Activated CD8-positive, alpha-beta T cell treated with anti-CD3 and anti-CD28 coated beads, Interleukin-2, amount 10 ng/mL, durations not matched to agents 7 days and 5 days (primary cell): ENCODE results near the gene FSCN2. TPM values are rescaled to one million over a fixed set of nuclear protein-coding genes. Genes with fewer than 3 reads are reported as not detected.

Experiments
- ATAC-seq: fragments of 150-1000 bp; cut with Tn5 transposase; one replicate; pipeline ENCODE4 v1.10.0; 2021; ENCODE audit warnings: moderate library complexity
- CTCF ChIA-PET: fragments of 350-600 bp; sonication (Branson Sonifier 250); formaldehyde crosslinking; loops from one replicate; lab custom pipeline; 2021; ENCODE audit warnings: antibody characterized with exemption; lab: Charles Lee
- POLR2A ChIA-PET: fragments of 350-600 bp; sonication (Branson Sonifier 250); formaldehyde crosslinking; loops from one replicate; lab custom pipeline; 2021; ENCODE audit warnings: antibody characterized with exemption; lab: Charles Lee
- DNase-seq: peaks from one replicate; pipeline ENCODE4 v3.0.0-alpha.2; 2020
- H3K27ac Mint-ChIP-seq: one replicate; pipeline ENCODE4 v1.8.0; 2021; ENCODE audit warnings: mild to moderate bottlenecking, mixed read lengths
- H3K27me3 Mint-ChIP-seq: one replicate; pipeline ENCODE4 v1.8.0; 2021; ENCODE audit warnings: low read depth, mixed read lengths
- H3K36me3 Mint-ChIP-seq: one replicate; pipeline ENCODE4 v1.8.0; 2021; ENCODE audit warnings: low read depth, mixed read lengths
- H3K4me1 Mint-ChIP-seq: one replicate; pipeline ENCODE4 v1.8.0; 2021; ENCODE audit warnings: low read depth, mixed read lengths
- H3K4me3 Mint-ChIP-seq: one replicate; pipeline ENCODE4 v1.8.0; 2021; ENCODE audit warnings: mild to moderate bottlenecking, mixed read lengths
- H3K9me3 Mint-ChIP-seq: one replicate; pipeline ENCODE4 v1.8.0; 2022; ENCODE audit warnings: mixed read lengths; ENCODE audit not compliant: insufficient read depth
- total RNA-seq, 2 experiments: library from RNA; stranded (reverse); gene quantifications; one replicate each; pipeline ENCODE4 v1.2.3, GENCODE V29; 2021

The FSCN2 gene
- total RNA-seq, 2 experiments from 2014 or later: 0.52 to 0.74 TPM

DNA sequence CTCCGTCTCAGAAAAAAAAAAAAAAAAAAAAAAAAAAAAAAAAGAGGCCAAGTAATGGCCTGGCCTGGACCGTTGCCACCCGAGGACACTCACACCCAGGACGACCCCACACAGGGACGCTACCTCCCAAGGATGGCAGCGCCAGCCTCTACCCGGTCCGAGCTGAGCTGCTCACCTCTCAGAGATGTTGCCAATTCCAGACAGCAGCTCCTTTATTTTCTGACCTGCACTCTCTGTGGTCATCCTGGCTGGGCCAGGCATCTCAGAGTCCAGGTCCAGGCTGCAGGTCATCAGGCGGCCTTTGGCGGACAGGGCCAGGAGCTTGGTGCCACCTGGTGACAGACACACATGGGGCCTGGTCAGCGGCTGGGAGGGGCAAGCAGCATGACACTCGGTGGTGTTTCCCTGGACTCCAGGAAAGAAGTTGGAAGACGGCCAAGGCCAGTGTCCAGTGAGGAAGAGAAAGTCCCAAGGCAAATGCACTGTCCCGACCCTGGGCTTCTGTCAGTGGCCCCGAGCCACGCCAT is 20.9 kb downstream of the FSCN2 start:
- DNase-seq (no peak), ATAC-seq (no peak)
- H3K4me1 Mint-ChIP-seq: peaks cover 31% of the 10 kb centered on the region
- no peaks in the 10 kb centered on the region for H3K9me3 Mint-ChIP-seq
- CTCF ChIA-PET: no interaction called here
- POLR2A ChIA-PET: no interaction called here
- no peak overlapping the region for H3K27ac Mint-ChIP-seq
- H3K36me3 Mint-ChIP-seq: peaks cover 14% of the 10 kb centered on the region
- no peak overlapping the region for H3K4me3 Mint-ChIP-seq
- H3K27me3 Mint-ChIP-seq: no peaks in the 10 kb centered on the region

DNA sequence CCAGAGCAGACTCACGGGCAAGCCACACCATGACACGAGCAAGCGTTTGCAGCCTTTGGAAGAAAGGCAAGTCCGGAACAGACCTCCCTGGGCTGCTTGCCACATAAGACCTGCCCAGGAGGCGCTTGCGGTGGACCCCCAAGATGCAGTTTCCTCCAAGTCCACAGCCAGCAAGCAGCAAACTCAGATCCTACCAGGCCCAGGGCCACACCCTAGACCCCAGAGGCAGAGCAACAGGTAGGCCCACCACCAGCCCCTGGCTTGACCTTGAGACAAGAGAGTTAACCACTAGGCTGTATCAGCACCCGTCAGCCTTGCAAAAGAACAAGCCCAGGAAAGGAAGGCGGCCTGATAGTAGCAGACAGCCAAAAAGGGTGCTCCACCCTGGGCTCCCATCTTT is 21.6 kb downstream of the FSCN2 start:
- Mint-ChIP-seq H3K27me3 (no peaks in the 10 kb centered on the region), H3K36me3 (peaks cover 14% of the 10 kb centered on the region), H3K4me1 (peaks cover 36% of the 10 kb centered on the region), H3K9me3 (no peaks in the 10 kb centered on the region), H3K4me3 (peak overlapping the region; percentile 2), H3K27ac (no peak overlapping the region)
- ChIA-PET CTCF (no interaction called here), POLR2A (no interaction called here)
- no peak for DNase-seq
- no peak for ATAC-seq

DNA sequence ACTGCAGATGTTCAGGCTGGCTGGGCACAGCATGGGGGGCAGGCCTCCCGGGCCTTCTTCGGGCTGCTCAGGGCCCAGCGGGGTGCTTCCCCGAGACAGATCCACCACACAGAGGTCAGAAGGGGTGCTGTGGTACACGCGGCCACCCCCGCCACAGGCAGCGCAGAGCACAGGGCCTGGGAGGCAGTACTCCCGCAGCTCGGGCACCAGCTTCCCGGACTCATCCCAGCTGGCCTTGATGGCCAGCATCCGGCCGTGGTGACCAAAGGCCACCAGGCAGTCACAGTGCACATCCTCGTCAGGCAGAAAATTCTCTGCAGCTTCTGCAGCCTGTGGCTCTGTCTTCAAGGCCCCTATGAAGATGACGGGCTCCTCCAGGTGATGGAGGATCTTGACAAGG is 22.1 kb downstream of the FSCN2 start:
- DNase-seq (no peak), ATAC-seq (no peak)
- H3K27me3 Mint-ChIP-seq: no peaks in the 10 kb centered on the region
- H3K27ac Mint-ChIP-seq: no peak overlapping the region
- peaks cover 36% of the 10 kb centered on the region for H3K4me1 Mint-ChIP-seq
- peak overlapping the region; percentile 83 for H3K4me3 Mint-ChIP-seq
- H3K36me3 Mint-ChIP-seq: peaks cover 14% of the 10 kb centered on the region
- ChIA-PET POLR2A (interaction anchor here (1.5 kb wide), 1 partner anchor 37 kb away, joined by 3 read pairs; no protein-coding TSS in a partner anchor), CTCF (no interaction called here)
- no peaks in the 10 kb centered on the region for H3K9me3 Mint-ChIP-seq

DNA sequence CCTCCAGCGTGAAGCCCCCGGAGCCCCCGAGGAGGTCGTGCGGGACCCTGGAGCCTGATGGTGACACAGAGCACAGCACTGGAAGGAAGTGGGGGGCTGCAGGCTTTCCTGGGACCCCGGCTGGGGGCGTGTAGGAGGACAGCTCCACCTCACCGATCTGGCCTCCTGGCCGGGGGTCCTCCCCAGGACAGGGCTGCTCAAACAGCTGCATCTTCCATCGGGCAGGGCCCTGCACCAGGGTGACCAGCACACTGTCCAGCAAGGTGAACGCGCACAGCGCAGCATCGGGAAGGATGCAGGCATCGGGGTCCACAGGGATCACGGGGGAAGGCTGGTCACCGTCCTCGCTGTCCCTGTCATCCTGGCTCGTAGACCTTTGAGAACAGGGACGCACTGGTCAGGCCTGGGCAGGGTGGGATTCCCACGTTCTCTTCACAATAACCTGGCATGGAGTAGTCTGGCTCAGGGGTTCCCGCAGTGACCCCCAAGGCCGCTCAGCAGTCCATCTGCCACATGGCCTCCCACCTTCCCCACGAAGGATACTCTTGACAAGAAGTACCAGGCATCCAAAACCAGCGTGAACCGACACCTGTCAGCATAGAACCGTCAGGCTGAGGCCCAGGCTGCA is 22.8 kb downstream of the FSCN2 start:
- ATAC-seq: no peak
- POLR2A ChIA-PET: interaction anchor here (1.5 to 2.3 kb wide), 3 partner anchors 35 to 39 kb away, joined by 3 to 10 read pairs (median 8); partner anchors contain the start of gene ACTG1
- Mint-ChIP-seq H3K4me3 (peak overlapping the region; percentile 83), H3K27me3 (no peaks in the 10 kb centered on the region), H3K4me1 (peaks cover 36% of the 10 kb centered on the region), H3K36me3 (peaks cover 15% of the 10 kb centered on the region), H3K27ac (peak overlapping the region; percentile 78), H3K9me3 (no peaks in the 10 kb centered on the region)
- CTCF ChIA-PET: interaction anchor here (2.9 kb wide), 1 partner anchor 50 kb away, joined by 18 read pairs; no protein-coding TSS in a partner anchor
- no peak for DNase-seq

DNA sequence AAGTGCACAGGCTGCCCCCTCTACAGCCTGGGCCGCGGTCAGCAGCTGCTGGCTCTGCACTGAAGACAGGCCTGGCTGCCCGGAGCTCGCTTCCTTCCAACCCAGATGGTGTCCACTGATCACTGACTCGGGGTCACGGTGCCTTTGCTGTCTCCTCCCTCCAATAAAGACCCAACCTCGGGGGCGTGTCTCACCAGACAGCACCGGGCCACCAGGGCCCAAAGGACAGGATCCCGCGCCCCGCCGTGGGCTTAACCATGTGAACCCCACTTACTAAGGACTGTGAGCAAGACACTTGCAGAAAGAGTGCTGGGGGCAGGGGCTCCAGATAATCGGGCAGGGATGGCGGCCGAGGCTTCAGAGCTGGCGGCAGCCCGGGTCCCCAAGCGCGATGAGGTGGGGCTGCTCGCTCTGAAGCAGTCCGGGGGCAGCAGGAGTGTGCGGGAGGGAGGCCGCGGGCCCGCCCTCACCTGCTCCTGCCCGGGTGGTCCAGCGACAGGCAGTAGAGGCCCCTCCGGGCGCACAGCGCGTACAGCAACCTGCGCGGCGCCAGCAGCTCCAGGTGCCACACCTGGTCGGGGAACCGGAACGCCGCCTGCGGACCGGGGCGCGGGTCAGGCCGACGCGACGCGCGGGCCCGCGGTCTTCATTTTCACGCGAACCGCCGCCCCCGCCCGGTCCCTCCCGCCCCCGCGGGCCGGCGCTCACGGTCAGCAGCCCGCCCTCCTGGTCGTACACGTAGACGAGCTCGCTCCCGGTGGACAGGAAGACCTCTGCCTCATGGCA is 23.5 kb downstream of the FSCN2 start:
- POLR2A ChIA-PET: interaction anchor here (0.5 to 2.3 kb wide), 5 partner anchors 34 to 55 kb away, joined by 3 to 10 read pairs (median 4); partner anchors contain the start of gene ACTG1
- Mint-ChIP-seq H3K27me3 (no peaks in the 10 kb centered on the region), H3K9me3 (no peaks in the 10 kb centered on the region), H3K27ac (peak overlapping the region; percentile 78), H3K4me3 (peak overlapping the region; percentile 83), H3K36me3 (peaks cover 22% of the 10 kb centered on the region), H3K4me1 (peaks cover 36% of the 10 kb centered on the region)
- no peak for DNase-seq
- peak; percentile 10 for ATAC-seq
- CTCF ChIA-PET: interaction anchor here (0.9 to 2.9 kb wide), 7 partner anchors 14 to 299 kb away, joined by 4 to 18 read pairs (median 4); no protein-coding TSS in a partner anchor

DNA sequence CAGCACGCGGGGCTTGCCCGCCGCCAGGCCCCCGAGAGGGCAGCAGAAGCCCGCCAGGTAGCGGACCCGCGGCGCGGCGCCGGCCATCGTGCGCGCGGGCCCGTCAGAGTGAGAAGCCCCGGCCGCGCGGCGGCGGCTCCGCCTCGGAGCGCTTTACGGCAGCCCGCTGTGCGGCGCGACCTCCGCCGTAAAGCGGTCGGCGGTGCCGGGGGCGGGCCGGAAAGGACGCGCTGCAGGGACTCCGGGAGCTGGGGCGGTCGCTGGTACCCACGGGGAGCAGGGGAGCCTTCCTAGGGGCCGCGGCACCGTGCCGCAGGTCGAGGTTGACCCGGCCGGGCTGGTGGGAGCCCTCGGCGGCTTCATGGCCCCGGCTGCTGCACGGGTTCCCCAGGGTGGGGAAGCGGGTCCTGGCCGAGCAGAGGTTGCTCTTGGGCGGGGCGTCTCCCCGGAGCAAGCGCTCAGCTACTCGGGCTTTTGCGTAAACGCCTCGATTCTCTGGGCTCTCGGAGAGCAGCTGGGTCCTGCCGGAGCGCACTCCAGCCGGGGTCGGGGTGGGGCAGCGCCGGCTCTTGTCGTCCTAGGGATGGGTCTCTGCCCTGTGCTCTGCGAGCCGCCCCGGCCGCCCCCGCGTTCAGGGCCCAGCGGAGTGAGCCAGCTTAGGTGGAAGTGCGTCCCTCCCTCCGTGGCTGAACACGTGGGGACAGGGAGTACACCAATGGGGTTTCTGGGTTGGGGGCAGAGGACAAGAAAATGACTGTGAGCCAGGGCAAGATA is 24.3 kb downstream of the FSCN2 start, which contains the start of gene FAAP100:
TSS of gene FAAP100 (minus strand) at position 110 of the 774 bp plus-strand sequence. CDS start at position 87, 23 bp downstream.
- peaks cover 36% of the 10 kb centered on the region for H3K4me1 Mint-ChIP-seq
- no peaks in the 10 kb centered on the region for H3K9me3 Mint-ChIP-seq
- ChIA-PET CTCF (interaction anchor here (0.6 to 2.9 kb wide), 8 partner anchors 14 to 300 kb away, joined by 3 to 18 read pairs (median 4); no protein-coding TSS in a partner anchor), POLR2A (interaction anchor here (0.5 to 2.3 kb wide), 7 partner anchors 9 to 55 kb away, joined by 3 to 10 read pairs (median 4); partner anchors contain the start of gene ACTG1)
- peak within 1 kb of the TSS; percentile 88 for H3K4me3 Mint-ChIP-seq
- no peaks in the 10 kb centered on the region for H3K27me3 Mint-ChIP-seq
- H3K27ac Mint-ChIP-seq: peak within 1 kb of the TSS; percentile 90
- DNase-seq (peak; percentile 85), ATAC-seq (peak; percentile 63)
- H3K36me3 Mint-ChIP-seq: peaks cover 26% of the 10 kb centered on the region

DNA sequence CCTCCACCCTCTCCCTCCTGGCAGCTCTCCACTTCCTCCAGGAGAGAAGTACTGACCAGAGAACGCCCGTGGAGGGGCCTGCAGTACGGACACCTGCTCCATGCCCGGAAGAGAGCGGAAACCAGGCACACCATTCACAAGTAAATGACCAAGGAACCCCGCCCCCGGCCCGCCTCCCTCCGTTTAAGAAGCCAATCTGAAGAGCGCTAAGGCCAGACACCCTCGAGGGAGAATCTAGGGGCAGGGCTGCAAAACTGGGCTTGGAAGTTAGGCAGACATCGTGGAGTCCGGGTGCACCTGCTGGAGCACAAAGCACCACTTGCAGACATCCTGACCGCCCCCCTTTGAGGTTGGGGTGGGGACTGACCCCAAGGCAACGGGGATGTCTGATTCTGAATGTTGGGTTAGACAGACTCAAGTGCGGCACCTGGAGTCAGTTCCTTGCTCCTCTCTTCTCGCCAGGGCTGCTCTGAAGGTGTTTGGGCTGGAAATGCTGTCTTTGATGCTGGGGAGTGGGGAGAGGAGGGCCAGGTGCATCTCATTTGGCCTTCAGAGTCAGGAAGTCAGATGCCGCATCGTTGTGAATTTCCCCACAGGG is 24.9 kb downstream of the FSCN2 start:
- Mint-ChIP-seq H3K27ac (peak overlapping the region; percentile 90), H3K4me1 (peaks cover 36% of the 10 kb centered on the region), H3K9me3 (no peaks in the 10 kb centered on the region), H3K27me3 (no peaks in the 10 kb centered on the region), H3K4me3 (peak overlapping the region; percentile 88), H3K36me3 (peaks cover 29% of the 10 kb centered on the region)
- peak; percentile 77 for ATAC-seq
- CTCF ChIA-PET: interaction anchor here (1.1 to 2.9 kb wide), 5 partner anchors 15 to 300 kb away, joined by 4 to 18 read pairs (median 10); no protein-coding TSS in a partner anchor
- POLR2A ChIA-PET: interaction anchor here (0.6 to 2.3 kb wide), 5 partner anchors 10 to 42 kb away, joined by 3 to 10 read pairs (median 5); partner anchors contain the start of gene ACTG1
- DNase-seq: peak; percentile 90

DNA sequence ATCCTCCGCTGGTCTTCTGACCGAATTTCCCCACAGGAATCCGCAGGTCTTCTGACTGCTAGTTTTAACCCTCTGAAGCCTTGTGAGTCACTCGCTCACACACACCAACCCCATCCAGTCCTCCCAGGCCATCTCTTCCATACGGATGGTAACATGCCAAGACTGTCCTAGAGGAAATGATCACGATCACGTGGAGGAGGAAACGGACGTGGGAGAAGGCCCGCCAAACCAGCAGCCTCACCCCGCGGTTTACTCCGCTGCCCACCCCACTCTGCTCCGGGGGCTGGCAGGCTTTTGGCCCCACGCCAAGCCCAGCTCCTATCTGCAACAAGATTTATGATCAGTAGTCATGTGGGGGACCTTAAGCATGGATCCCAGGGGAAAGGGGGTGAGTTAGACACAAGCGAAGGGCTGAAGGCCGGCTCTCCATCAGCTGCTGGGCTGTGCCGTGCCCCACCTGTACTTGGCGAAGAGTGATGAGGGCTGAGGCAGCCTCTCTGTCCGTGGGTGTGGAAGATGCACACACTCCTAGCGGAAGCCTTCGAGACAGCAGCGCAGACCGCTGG is 25.5 kb downstream of the FSCN2 start:
- peak overlapping the region; percentile 88 for H3K4me3 Mint-ChIP-seq
- no peaks in the 10 kb centered on the region for H3K27me3 Mint-ChIP-seq
- CTCF ChIA-PET: interaction anchor here (1.0 to 2.9 kb wide), 2 partner anchors 9 to 47 kb away, joined by 5 to 18 read pairs; no protein-coding TSS in a partner anchor
- ATAC-seq (no peak), DNase-seq (no peak)
- peaks cover 32% of the 10 kb centered on the region for H3K36me3 Mint-ChIP-seq
- H3K4me1 Mint-ChIP-seq: peaks cover 36% of the 10 kb centered on the region
- H3K27ac Mint-ChIP-seq: peak overlapping the region; percentile 90
- H3K9me3 Mint-ChIP-seq: no peaks in the 10 kb centered on the region
- POLR2A ChIA-PET: no interaction called here

DNA sequence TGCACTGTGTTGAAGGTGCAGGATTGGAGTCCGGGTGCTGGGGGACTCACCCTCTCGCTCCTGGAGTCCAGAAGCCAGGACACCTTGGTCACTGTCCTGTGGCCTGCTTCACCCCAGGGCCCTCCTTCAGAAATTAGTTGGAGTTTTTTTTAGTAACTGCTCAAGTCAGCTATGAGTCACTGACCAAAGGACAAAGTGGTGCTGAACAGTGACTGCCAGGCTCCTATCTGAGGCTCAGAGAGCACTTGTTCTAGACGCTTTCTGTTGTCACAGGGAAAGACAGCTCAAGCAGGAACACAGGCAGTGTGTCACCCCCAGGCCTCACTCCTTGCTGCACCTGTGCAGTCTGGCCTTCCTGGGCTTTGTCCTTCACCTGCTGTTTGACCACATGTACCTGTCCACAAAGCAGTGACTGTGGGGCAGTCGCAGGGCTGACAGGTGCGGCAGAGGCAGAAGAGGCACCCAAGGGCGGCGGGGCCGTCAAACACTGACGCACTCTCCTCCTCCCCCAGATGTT is 28.1 kb downstream of the FSCN2 start:
- Mint-ChIP-seq H3K4me3 (no peak overlapping the region), H3K36me3 (peaks cover 29% of the 10 kb centered on the region), H3K27ac (no peak overlapping the region), H3K27me3 (no peaks in the 10 kb centered on the region), H3K9me3 (no peaks in the 10 kb centered on the region), H3K4me1 (peaks cover 19% of the 10 kb centered on the region)
- CTCF ChIA-PET: no interaction called here
- no peak for DNase-seq
- ATAC-seq: no peak
- POLR2A ChIA-PET: no interaction called here

DNA sequence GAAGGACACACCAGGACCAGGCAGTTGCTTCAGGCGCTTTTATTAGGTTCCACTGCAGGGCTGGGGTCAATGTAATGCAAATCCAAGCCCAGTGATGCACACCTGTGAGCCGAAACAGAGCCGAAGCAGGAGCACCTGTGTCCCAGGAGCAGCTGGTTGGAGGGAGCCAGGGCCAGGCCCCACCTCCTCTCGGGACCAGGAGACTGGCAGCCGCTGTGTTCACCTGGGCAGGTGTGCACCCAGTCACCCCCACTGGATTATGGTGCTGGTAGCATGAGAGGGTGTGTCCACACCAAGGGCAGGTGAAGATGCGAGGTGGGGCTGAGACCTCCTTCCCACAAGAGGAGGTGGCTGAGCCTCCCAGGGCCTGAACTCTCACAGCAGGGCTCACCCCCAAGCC is 28.7 kb downstream of the FSCN2 start:
- Mint-ChIP-seq H3K4me1 (peaks cover 15% of the 10 kb centered on the region), H3K36me3 (peaks cover 32% of the 10 kb centered on the region), H3K4me3 (no peak overlapping the region), H3K27ac (no peak overlapping the region), H3K27me3 (no peaks in the 10 kb centered on the region), H3K9me3 (no peaks in the 10 kb centered on the region)
- ChIA-PET CTCF (no interaction called here), POLR2A (no interaction called here)
- DNase-seq (no peak), ATAC-seq (no peak)
